Left lobe of liver (tissue), 2 donors: ENCODE measurements around the gene LRRN1. TPM values are rescaled to one million over a fixed set of nuclear protein-coding genes. Genes with fewer than 3 reads are reported as not detected.
"Not testable (repeated sequence)": the region's sequence is repeated elsewhere in the genome, so short reads cannot be mapped to it uniquely, and the experiment has no call there.

Experiments
- ATAC-seq: fragments of 200-7000 bp; cut with Tn5 transposase; one replicate; pipeline ENCODE4 v1.9.1; 2020; ENCODE audit warnings: mild to moderate bottlenecking, moderate library complexity
- DNase-seq: peaks from one replicate; pipeline ENCODE4 v3.0.0-alpha.2; 2020; ENCODE audit warnings: low spot score
- total RNA-seq: library from RNA; stranded (reverse); gene quantifications from one replicate; pipeline ENCODE4 v1.2.1, GENCODE V29; 2021
- donor health status: DM: no; HTN: no; CAD: no; lungs with moderate emphysema.
- donor health status: DM: no; HTN: yes; CAD: no.

Gene LRRN1
- total RNA-seq, 1 donor from 2014 or later, result 0.28 TPM

GRCh38 chr3:3806856-3807255 is 7.6 kb downstream of the LRRN1 start:
- ATAC-seq (no peak), DNase-seq (no peak)

- DNase-seq, result no peak
- ATAC-seq, result no peak
These were observed 13.8 kb downstream of the LRRN1 start for GRCh38 chr3:3813013-3813412.

GRCh38 chr3:3815206-3815605 is 16.0 kb downstream of the LRRN1 start:
- no peak for ATAC-seq
- DNase-seq, result no peak

- DNase-seq (no peak), ATAC-seq (no peak)
These were observed 16.8 kb downstream of the LRRN1 start for GRCh38 chr3:3816034-3816433.

GRCh38 chr3:3817865-3818264 is 18.6 kb downstream of the LRRN1 start:
- DNase-seq, result no peak

GRCh38 chr3:3821777-3822176 is 22.5 kb downstream of the LRRN1 start:
- DNase-seq (no peak), ATAC-seq (no peak)

More at GRCh38 chr3:3817865-3818264, 18.6 kb downstream of the LRRN1 start:
- no peak for ATAC-seq

GRCh38 chr3:3825035-3825434 is 25.8 kb downstream of the LRRN1 start:
- ATAC-seq (no peak), DNase-seq (no peak)

- ATAC-seq (no peak), DNase-seq (no peak)
These were observed 27.3 kb downstream of the LRRN1 start for GRCh38 chr3:3826521-3826920.

GRCh38 chr3:3827111-3827510 is 27.9 kb downstream of the LRRN1 start:
- ATAC-seq (no peak), DNase-seq (no peak)

- not testable (repeated sequence) for DNase-seq, ATAC-seq
These were observed 29.2 kb downstream of the LRRN1 start for GRCh38 chr3:3828417-3828816.

GRCh38 chr3:3836845-3837244 is 37.6 kb downstream of the LRRN1 start:
- no peak for ATAC-seq
- DNase-seq, result no peak

GRCh38 chr3:3842356-3842755 is 43.1 kb downstream of the LRRN1 start:
- no peak for DNase-seq
- no peak for ATAC-seq

- DNase-seq (no peak), ATAC-seq (peak; percentile 72)
These were observed 49.0 kb downstream of the LRRN1 start for GRCh38 chr3:3847994-3848922.

- DNase-seq (no peak), ATAC-seq (no peak)
These were observed 49.7 kb downstream of the LRRN1 start for GRCh38 chr3:3848923-3849275.

- DNase-seq, result no peak
- no peak for ATAC-seq
These were observed 52.5 kb downstream of the LRRN1 start for GRCh38 chr3:3851621-3852323.

- no peak for ATAC-seq
- no peak for DNase-seq
These were observed 54.3 kb downstream of the LRRN1 start for GRCh38 chr3:3853544-3853943.

- no peak for DNase-seq
- no peak for ATAC-seq
These were observed 55.8 kb downstream of the LRRN1 start for GRCh38 chr3:3855056-3855455.

- DNase-seq, result no peak
- ATAC-seq, result no peak
These were observed 61.0 kb downstream of the LRRN1 start for GRCh38 chr3:3860235-3860634.

- DNase-seq (no peak), ATAC-seq (no peak)
These were observed 63.3 kb downstream of the LRRN1 start for GRCh38 chr3:3862534-3862933.

GRCh38 chr3:3875491-3875890 is 76.3 kb downstream of the LRRN1 start:
- ATAC-seq, result no peak
- no peak for DNase-seq

GRCh38 chr3:3881050-3881449 is 81.8 kb downstream of the LRRN1 start:
- no peak for ATAC-seq
- DNase-seq, result no peak

GRCh38 chr3:3887311-3887710 is 88.1 kb downstream of the LRRN1 start:
- DNase-seq, ATAC-seq: not testable (repeated sequence)
